HTERT RPE-1 (cell line): Measurements from ENCODE around the gene COL23A1.

ENCODE experiments used
- in situ Hi-C: fragments of 300-500 bp; cut with MboI; formaldehyde crosslinking; loops from 4 replicates; pipeline ENCODE4 v1.14.3; 2020; ENCODE audit warnings: low sequenced_read_pairs

The COL23A1 gene

DNA sequence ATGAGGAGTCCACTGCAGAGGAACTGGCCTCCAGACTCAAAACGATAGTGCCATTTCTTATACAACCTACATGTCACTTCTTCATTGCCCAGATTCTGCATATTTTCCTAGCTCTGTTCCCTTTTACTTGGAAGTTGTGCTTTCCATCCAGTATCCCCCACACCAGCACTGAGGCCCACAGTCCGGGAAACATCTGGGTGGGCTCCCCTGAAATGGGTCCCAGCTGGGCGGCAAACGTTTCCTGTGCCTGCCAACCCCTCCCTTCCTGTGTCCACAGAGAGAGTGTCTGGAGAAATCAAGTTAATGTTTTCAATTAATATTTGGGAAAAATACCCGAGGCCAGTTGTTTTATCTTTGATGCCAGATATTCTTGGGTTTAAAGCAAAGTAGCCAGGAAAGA is 111.8 kb downstream of the COL23A1 start:
- in situ Hi-C loops = no loop called here

DNA sequence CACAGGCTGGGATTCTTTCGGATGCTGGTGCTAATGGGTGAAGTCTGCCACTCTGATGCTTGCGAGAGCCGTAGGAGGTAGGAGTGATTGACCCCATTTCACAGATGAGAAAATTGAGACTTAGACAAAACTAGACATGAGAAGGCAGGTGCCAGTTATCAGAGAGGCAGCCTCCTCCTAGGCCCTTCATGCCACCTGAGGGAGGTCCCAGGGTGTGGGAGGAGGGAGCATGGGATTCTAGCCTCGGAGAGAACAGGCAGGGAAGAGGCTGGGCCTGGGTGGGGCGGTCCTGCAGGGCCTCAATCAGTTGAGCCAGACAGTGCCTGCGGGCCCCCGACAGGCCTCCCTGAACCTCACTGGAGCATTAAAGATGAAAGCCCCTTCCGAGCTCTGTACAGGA is 112.4 kb downstream of the COL23A1 start:
- in situ Hi-C loops = no loop called here

DNA sequence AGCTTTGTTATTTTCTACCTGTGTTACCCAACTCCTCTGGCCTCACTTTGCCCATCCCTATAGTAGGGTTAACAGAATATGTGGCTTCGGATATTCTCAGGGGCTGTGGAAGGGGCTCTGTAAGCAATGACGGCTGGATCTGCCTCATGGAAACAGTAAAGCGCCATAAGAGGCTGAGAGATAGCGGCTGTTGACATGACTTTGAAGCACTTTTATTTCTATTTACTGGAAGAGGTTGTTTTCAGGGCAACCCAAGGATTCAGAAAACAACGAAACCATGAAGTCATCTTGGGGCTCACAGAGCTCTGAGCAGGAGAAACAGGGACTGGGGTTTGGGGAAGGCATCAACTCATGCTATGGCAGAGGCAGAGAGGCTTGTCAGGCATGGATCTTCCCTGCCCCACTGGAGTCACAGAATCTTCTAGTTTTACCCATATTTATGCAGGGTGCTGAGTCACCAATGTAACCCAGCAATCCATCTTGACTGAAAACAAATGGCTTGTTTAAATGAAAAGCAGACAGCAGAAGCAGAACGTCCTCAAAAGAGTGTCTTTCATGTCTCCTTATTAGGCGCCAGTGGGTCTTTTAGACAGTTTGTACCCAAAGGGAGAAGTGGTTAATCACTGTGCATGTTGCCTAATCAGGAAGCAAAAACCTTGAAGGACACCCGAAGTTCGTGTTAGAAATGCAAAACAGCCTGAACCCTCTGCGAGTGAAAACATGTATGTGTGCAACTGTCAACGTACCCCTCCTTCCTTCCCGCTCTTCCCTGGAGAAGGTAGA is 113.0 kb downstream of the COL23A1 start:
- in situ Hi-C loops = no loop called here

DNA sequence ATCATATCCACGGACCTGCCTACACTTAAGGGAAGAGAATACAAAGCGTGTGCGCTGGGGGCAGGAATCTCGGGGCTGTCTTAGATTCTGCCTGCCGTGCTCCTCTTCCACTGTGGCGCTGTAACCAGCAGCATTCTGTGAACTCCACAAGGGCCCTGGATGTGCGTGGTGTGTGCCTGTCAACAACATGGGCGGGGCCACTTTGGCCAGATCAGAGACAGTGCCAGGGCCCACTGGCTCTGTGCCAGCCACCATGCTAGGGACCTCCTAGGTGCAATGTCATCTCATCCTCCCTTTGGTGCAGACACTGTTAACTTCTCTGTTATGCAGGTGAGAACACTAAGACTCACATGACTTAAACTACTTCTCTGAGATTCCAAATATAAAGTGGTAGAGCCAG is 113.7 kb downstream of the COL23A1 start:
- in situ Hi-C loops = no loop called here

DNA sequence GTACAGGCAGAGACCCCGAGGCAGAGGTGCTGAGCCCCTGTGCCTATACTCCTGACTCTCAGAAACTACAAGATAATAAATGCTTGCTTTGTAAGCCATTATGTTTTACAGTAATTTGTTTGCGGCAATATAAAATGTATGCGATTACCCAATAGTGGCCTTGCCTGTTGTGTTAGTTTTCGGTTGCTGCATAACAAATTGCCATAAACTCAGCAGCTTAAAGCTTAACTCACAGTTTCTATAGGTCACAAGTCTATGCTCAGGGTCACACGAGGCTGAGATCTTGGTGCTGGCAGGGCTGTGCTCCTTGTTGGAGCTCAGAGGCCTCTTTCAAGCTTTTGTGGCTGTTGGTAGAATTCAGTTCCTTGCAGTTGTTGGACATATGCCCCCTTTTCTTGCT is 114.8 kb downstream of the COL23A1 start:
- in situ Hi-C loops = no loop called here

DNA sequence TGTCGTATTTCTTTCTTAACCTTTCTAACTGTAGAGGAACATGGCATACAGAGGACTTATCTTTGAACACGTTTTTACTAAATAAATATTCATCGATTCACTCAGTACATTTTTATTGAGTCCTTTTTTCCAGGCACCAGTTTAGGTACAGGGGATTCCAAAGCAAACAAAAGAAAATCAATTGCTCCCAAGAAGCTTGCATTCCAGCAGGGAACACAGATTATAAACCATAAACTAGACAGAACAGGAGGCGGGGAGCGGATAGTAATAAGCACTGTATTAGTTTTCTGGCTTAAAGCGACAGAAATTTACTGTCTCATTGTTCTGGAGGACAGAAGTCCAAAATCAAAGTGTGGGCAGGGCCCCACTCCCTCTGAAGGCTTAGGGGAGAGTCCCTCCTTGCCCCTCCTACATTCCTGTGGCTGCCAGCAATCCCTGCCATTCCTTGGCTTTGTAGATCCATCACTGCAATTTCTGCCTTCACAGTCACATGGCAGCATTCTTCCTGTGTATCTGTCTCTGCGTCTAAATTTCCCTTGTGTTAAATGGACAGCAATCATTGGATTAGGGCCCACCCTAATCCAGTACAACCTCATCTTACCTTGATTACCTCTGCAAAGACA is 115.5 kb downstream of the COL23A1 start:
- in situ Hi-C loops = no loop called here

DNA sequence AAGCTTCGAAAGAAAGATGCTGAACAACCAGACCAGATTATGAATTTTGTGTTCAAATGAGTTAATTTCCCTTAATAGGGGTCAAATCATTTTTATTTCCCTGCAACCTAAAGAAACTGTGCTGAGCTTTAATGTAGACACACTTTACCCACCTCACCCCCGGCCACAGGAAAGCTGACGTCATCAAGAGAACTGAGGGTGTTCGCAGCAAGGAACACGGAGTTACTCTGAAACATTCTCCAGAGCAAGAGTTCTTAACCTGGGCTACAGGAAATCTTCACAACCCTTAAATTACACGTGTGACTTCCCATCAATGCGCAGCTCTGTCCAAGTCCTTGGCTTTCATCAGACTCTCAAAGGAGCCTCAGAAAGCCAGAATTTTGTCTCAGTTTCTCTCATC is 116.3 kb downstream of the COL23A1 start:
- in situ Hi-C loops = no loop called here

DNA sequence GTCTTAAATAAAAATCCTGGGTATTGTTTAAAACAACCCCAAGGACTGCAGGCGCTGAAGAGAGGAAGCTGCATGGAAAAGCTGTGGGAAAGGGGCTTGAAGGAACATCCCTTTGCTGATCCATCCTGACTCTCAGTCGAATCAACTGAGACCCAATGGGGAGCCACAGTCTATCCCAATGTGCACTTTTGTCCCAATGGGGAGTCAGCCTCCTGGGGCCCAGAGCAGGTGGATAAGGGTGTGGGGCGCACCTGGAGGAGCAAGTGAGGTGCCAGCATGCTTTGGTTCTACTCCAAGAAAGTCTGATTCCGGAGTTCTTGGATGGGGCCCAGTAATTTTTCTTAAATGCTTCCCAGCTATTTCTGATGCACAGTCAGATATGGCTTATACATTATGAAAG is 118.1 kb downstream of the COL23A1 start:
- in situ Hi-C loops = no loop called here

DNA sequence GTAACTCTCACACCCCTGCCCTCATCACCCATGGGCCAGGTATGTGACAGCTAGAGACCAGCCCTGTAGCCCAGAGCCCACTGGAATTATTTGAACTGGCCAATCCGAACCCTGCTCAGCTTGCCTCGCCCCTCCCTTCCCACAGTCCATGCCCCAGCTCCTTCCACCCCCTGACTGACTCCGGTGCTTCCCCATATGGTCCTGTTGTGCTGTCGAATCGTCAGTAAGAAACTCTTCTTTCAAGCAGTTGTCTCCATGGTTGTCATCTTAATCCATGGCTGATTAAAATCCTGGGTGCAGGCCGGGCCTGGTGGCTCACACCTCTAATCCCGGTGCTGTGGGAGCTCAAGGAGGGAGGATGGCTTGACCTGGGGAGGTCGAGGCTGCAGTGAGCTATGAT is 118.5 kb downstream of the COL23A1 start:
- in situ Hi-C loops = no loop called here

DNA sequence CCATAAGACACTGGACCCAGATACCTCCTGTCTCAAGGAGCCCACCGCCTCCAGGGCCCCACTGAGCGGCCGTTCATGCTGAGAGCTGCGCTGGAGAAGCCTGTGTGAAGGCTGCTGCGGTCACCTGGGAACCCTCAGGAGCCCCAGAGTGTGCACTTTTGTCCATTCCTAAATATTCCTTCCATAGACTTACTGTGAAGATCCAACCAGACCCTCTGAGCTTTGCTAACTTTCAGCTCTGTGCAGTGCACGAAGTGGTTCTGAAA is 119.5 kb downstream of the COL23A1 start:
- in situ Hi-C loops = no loop called here

DNA sequence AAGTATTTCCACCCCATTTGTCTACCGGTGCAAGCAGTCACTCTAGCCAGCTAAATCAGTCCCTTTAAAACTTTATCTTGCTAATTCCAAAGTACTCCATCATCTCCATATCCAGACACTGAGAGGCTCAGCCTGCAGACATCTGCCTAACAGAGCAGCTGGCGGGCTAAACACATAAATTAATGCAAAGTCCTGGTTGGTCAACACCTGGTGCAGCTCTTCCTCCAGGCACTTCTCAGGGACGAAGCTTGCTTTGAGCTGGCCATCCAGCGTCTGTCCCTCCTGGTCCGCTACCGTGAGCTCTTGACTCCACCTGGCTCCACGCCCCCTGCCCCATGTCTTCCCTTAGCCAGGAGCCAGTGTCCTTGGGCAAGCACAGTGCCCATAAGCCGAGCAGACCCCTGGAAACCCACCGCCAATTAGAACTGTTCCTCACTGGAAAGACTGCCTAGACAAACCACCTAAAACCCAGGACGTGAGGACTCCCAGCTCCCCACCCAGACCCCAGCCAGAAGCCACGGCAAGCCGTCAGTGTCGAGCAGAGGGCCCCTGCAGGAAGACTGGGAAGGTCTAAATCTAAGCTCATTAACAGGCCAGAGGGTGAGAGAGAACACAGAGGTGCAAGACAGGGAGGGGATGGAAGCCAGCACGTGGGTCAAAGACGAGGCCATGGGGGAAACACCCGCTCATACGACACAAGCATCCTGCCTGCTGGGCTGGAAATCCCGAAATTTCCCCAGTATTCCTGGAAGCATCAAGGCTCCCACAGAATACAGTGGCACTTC is 120.0 kb downstream of the COL23A1 start:
- in situ Hi-C loops = no loop called here

DNA sequence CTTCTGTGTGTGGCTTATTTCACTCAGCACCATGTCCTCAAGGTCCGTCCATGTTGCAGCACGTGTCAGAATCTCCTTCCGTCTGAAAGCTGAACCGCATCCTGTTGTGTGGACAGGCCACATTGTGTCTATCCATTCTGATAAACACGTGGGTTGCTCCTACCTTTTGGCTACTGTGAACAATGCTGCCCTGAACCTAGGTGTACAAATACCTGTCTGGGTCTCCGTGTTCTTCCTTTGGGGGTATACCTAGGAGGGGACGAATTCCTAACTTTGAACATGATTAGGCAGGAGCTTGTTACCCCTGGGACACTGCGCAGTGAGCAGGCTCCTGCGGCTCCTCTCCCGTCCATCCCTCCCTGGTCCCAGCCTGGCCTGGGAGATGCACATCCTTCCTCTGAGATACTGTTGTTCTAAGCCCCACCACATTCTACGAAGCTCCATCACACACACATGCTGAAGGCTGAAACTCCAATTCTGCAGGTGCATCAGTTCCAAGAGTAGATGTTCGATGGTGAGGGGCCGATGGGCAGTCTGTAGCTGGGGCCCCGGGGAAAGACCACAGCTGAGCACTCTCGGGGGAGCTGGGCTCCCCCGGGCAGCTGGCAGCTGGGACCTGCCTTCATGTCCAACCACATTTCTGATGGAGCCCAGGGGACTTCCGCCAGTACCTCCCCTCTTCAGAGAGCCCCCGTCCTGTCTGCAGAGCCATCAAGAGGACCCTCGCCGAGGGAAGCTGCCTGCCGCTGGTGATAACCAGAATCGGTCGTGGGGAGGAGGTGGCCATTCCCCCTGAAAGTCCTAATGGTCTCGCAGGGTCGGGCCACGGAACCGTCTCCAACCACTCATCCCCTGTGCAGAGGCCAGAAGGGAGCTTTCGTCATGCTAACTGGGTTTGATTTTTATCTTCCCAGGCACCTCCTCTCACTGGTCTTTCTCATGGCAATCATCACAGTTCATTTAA is 120.9 kb downstream of the COL23A1 start:
- in situ Hi-C loops = no loop called here

DNA sequence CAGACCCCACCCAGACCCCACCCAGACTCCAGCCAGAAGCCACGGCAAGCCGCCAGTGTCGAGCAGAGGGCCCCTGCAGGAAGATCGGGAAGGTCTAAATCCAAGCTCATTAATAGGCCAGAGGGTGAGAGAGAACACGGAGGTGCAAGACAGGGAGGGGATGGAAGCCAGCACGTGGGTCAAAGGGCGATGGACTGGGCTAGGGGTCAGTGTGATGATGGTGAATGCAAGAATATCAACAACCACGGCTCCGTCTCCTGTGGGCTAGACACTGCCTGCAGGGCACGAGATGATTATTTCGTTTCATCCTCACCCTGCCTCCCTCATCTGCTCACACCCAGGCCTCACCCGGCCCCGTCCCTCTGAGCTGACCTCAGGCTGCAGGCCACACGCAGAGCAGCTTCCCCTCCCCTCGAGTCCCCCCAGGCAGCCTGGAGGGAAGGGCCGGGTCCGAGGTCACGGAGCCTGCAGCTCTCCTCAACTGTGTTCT is 122.0 kb downstream of the COL23A1 start:
- in situ Hi-C loops = no loop called here

DNA sequence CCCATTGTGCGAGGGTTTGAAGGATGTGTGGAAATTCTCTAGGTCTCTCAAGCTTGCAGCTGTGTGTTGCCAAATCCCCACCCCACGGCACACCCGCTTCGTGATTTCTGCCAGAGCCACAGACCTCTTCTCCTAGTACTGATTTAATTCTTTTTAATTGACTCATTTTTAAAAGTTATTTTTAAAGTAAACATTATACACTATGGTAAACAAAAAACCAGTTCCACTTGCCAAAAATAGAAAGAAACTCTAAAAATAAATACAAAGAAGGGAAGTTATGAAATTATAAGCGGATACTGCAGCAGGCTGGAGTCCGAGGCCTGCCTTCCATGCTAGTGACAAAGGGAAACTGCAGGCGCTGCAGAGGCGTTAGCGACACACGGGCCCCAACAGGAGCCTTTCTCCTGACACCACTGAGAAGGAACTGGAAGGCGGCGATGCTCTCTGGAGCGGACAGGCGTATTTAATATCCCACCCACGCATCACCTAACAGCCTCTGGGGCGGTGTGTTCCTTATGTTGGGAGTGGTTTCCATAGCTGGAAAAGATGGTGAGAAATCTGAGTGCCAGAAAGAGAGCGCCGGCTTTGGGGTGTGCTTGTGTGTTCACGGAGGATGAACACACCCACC is 122.5 kb downstream of the COL23A1 start:
- in situ Hi-C loops = no loop called here

DNA sequence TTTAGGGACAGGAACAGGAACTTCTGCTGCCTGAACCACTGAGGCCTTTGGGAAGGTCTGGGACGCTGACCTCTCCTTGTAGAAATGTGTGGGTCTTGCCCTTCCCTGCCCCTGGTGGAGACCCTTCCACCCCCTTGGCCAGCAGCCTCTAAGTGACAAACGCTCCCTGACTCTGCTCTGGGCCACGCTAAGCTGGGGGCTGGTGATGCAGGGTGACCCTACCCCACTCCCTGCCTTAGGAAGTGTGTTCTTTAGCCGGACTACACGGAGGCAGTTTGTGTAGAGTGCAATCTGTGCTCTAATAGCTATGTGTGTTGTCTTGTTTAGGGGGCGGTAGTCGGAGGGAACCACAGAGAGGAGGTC is 123.0 kb downstream of the COL23A1 start:
- in situ Hi-C loops = no loop called here

DNA sequence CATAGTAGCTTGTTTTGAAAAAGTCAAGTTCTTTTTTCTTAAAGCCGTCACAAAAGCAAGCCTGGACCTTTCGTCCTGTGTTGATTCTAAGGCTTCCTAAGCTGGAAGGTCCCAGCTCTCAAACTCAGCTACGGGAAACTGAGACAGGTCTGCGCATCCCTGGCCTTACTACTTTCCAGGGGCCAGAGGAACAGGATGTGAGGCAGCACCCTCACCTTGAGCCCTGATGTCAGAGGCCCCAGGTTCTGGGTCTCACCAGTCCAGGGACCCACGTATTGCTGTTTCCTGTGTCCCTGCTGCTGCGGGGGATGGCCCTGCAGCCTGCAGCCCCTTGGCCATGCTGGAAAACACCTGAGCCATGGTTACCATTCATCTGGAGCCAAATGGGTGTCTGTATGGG is 123.9 kb downstream of the COL23A1 start:
- in situ Hi-C loops = no loop called here

DNA sequence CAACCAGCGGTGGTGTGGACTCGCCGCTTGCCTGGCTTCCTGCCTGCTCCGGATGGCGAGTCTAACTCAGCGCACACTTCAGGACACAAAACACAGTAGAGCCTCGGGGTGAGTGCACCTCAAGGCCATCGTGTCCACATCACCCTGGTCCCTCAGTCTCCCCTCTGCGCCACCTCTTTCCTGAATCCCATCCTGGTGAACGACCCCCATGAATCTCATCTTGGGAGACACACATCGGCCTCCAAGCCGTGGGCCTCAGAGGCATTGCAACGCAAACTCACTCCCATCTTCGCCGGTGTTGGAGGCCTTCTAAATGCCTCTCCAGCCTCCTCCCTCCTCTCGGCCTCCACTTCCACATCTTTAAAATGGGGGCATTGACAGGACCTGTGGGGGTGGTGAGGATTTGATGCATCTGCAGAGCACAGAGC is 124.3 kb downstream of the COL23A1 start:
- in situ Hi-C loops = no loop called here

DNA sequence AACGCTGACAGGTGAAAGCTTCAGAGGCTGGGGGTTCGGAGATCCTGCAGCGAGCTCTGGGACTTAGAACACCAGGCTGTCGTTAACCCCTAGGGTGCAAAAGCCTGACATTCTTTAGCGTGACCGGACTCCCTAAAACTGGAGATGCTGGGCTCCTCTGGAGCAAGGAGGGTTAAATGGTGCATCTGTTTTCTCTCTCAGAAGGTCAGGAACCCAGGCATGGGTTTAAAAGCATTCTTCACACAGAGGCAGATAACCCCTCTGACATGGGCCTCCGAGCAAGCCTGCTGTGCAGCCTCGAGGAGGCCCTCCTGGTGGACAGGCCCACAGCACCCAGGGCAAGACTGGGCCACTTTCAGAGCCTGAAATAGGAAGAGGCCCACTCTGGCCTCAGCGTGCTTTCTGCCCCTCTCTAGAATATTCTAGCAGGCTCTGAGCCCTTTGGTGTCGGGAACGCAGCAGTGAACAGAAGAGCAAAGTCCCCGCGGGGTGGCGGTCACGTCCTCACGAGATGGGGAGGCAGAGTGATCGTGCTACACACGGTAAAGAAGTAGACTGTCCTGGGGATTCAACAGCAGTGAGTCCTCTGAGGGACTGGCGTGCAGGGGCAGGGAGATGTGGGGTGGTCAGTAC is 124.8 kb downstream of the COL23A1 start:
- in situ Hi-C loops = no loop called here

DNA sequence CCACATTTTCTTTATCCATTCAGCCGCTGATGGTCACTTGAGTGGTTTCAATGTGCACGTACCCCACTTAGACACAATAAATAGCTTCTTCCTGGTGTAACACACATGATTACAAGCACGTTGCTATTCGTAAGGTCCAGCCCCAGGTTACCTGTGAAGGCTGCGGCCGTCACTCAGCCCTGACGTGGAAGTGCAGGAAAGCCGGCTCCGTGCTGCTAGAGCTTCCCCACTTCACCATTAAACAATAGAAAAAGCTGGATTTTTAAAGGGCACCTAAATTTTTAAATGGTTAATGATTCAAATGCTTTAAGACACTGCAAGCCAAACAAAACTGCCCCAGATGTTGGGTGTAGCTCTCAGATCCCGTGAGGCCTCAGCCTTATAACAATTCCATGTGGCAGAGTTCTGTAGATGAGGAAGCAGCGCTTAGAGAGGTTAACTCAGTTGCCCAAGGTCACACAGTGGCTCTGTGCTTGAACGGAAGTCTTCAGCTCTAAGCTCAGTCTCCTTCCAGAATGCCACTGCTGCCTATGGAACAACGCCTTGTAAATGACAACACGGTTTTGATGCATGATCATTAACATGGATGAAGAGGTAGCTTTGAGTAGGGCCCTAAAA is 125.7 kb downstream of the COL23A1 start:
- in situ Hi-C loops = no loop called here
